GM18909 (cell line): ENCODE measurements around the gene NAIF1.
A peak's percentile ranks its signal among the peaks of the same experiment; 100 is the strongest.

Experiments
- ATAC-seq: cut with Tn5 transposase; IDR thresholded peaks from one replicate; pipeline ENCODE4 v1.9.1; 2021; ENCODE audit warnings: mild to moderate bottlenecking; ENCODE audit not compliant: unreplicated experiment, poor library complexity

Gene NAIF1

GRCh38 chr9:128102861-128103588, 35.9 kb upstream of the NAIF1 start:
- no peak for ATAC-seq

- ATAC-seq, result no peak
Measured at GRCh38 chr9:128102196-128102595, 35.1 kb upstream of the NAIF1 start.

DNA sequence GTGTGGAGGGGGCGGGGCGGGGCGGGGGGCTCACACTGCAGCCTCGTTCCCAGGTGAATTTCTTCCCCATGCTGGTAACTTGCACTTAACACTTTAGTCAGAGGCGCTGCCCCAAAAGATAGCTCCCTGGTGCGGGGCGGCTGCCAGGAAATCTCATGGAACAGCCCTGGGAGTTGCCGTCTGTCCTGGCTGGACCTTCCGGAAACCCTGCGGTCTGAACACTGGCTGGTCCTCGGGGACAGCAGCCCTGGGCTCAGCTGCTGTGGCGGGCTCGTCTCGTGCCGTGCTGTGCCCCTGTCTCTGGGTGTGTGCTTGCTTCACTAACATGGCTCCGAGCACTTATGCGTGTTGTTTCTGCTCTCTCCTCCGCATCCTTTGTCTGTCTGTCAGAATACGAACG, 34.6 kb upstream of the NAIF1 start:
- no peak for ATAC-seq

GRCh38 chr9:128101231-128101661, 34.1 kb upstream of the NAIF1 start:
- ATAC-seq, result no peak

DNA sequence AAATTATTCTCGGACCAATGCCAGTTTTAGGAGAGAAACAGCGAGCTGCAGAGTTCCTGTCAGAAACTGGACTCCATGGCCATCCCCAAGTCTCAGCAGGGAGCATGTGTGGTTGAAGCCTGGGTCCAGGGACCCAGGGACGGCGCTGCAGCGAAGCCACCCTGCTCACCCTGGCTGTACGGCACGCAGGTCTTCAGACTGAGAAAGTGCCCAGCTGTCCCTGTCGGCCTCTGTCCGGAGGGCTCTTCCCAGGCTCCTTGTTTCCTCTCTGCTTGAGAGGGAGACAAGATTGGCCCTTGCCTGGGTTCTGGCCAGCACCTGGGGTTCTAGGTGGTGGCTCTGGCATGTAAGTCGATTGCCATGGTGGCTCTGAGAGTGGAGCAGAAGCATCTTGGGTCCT, 33.5 kb upstream of the NAIF1 start:
- ATAC-seq, result no peak

GRCh38 chr9:128099932-128100491, 32.9 kb upstream of the NAIF1 start:
- ATAC-seq, result no peak

GRCh38 chr9:128099231-128099931, 32.3 kb upstream of the NAIF1 start:
- no peak for ATAC-seq

- ATAC-seq, result no peak
Measured at GRCh38 chr9:128098297-128099230, 31.4 kb upstream of the NAIF1 start.

- ATAC-seq, result no peak
Measured at GRCh38 chr9:128097543-128098296, 30.6 kb upstream of the NAIF1 start.

GRCh38 chr9:128096616-128097536, 29.8 kb upstream of the NAIF1 start:
- ATAC-seq, result no peak

DNA sequence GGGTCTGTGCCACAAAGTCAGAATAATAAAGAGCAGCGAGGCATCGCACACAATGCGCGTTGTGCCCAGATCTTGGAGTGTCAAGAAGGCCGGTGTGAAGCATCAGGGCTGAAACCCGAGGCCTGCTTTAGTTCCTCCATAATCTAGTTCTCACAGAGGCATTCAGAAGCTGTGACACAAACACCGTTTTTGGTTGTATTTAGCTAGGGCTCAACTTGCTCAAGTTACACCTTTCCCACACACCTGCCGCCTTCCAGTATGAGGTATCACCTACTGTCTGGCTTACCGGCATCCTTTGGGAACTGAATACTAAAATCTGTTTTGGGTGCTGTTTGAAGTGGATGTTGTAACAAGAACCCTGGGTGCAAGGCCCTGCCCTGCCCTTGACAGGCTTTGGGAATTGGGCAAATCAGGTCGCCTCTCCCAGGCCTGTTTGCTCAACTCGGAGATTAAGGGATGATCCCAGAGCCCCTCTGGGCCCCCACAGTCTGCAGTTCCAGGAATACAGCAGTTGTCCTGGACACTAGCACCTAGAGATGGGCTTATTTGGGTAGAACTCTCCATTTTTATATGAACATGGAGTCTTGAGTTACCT, 27.9 kb upstream of the NAIF1 start:
- no peak for ATAC-seq

- peak; percentile 85 for ATAC-seq
Measured at GRCh38 chr9:128094166-128094949, 27.2 kb upstream of the NAIF1 start.

GRCh38 chr9:128093011-128093410, 25.9 kb upstream of the NAIF1 start:
- ATAC-seq, result no peak

DNA sequence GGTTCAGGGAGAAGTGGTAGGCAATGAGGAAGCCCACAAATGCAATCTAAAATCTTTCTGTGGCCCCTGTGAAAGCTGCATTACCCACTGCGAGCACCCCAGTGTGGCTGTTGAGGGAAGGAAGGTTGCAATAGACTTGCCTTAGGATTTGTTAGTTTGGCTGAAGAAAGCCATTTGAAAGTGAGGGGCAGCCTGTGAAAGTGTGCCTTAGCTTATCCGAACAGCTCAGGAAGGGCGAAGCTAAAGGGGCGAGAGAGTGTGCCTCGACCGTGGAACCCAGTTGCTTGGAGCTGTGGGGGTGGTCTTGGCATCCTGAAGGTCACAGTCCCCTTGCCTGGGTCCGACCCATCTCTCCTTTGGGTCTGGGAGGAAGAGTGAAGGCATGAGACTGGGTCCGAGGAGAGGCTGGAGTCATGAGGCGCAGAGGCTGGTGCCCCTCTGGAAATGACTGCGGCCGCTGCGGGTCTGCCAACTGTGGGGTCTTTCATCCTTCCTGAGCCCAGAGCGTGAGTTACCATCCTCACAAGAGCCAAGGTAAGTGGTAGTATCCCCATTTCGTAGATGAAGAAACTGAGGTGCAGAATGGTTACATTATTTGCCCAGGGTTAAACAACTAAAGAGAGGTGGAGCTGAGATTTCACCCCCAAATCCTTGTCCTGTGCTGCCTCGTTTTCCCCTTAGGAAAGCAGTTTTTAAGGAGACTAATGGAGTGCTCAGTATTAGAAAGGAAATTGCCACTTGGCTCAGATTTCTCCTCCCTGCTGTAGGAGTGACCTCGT, 25.3 kb upstream of the NAIF1 start:
- no peak for ATAC-seq

- ATAC-seq, result no peak
Measured at GRCh38 chr9:128091571-128091970, 24.5 kb upstream of the NAIF1 start.

DNA sequence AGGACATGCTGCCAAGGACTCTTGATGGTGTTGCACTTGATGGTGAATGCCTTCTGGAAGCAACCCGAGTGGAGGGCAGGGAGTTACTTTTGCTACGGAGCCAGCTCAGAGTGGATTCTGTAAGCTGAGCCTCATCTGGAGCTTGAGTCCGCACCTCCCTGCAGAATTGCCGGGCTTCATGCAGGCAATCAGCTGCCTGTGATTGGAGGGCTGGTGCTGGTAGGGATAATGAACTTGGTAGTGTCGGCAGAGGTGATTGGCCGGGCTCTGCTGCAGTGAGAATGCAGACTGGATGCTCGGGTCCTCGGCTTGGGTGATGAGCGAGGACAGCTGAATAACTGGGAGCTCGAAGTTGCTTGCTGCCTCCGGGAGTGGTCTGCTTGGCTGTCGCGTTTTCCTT, 24.0 kb upstream of the NAIF1 start:
- no peak for ATAC-seq

- ATAC-seq, result no peak
Measured at GRCh38 chr9:128089299-128089698, 22.2 kb upstream of the NAIF1 start.
